HG03139 (cell line): Measurements from ENCODE around the gene BBS1.

ENCODE experiments used
- ATAC-seq: cut with Tn5 transposase; IDR thresholded peaks from one replicate; pipeline ENCODE4 v1.9.1; 2021; ENCODE audit not compliant: unreplicated experiment

The BBS1 gene

GRCh38 chr11:66548774-66549630 lies 38.6 kb downstream of the BBS1 start:
- no peak for ATAC-seq

GRCh38 chr11:66549696-66550095 lies 39.3 kb downstream of the BBS1 start:
- ATAC-seq = no peak

DNA sequence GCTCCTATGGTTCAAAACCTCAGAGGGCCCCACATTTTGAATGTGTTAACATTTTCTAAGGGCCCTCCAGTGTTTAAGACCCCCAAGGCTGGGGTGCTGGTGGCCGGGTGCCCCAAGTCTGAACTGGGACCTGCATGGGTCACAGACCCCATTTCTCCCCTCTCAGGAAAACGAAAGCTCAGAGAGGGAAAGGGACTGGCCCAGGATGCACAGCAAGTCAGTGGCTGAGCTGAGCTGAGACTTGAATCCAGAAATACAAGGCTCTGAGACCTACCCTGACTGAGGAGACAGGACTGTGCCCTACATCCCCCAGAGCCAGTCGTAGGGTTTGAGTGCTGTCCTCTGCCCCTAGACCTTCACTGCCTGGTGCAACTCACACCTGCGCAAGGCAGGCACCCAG lies 40.5 kb downstream of the BBS1 start:
- ATAC-seq = no peak

DNA sequence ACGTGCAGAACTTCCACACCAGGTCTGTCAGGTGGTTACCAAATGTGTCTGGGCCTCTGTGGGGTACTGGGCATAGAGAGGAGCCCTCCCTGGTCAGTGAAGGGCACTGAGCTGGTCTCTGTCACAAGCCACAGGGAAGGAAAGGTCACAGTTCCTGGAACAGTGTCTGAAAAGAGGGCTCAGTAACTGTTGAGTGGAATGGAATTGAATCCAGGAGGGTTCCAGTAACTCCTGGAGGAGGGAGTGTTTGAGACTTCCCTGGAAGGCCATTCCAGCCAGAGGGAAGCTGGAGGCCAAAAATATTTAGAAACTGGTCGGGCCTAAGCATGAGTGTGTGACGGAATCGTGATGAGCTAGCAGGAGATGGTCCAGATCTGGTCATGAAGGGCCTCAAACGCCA lies 44.2 kb downstream of the BBS1 start:
- ATAC-seq = no peak

DNA sequence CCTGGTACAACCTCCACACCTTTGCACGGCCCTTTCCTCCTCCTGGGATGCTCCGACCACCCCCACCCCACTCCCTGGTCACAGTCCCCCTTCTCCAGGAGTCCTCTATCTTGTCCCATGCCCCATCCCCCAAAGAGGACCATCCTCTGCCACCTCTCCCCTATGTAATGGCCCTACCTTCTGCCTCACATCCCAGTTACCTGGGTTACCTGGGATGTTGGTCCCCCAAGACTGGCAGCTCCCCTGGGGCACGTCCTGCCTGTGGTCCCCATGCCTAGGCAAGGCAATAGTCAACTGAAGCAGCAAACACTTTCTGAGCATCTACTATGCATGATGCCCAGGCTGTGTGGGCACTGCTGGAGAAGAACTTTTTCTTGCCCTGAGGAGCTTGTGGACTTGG lies 45.0 kb downstream of the BBS1 start:
- no peak for ATAC-seq

GRCh38 chr11:66556086-66556485 lies 45.7 kb downstream of the BBS1 start:
- ATAC-seq = no peak

GRCh38 chr11:66557733-66558326 lies 47.4 kb downstream of the BBS1 start:
- no peak for ATAC-seq

- ATAC-seq = no peak
Measured at GRCh38 chr11:66559142-66559865, 48.9 kb downstream of the BBS1 start.

GRCh38 chr11:66559866-66560676 lies 49.6 kb downstream of the BBS1 start:
- ATAC-seq = no peak

DNA sequence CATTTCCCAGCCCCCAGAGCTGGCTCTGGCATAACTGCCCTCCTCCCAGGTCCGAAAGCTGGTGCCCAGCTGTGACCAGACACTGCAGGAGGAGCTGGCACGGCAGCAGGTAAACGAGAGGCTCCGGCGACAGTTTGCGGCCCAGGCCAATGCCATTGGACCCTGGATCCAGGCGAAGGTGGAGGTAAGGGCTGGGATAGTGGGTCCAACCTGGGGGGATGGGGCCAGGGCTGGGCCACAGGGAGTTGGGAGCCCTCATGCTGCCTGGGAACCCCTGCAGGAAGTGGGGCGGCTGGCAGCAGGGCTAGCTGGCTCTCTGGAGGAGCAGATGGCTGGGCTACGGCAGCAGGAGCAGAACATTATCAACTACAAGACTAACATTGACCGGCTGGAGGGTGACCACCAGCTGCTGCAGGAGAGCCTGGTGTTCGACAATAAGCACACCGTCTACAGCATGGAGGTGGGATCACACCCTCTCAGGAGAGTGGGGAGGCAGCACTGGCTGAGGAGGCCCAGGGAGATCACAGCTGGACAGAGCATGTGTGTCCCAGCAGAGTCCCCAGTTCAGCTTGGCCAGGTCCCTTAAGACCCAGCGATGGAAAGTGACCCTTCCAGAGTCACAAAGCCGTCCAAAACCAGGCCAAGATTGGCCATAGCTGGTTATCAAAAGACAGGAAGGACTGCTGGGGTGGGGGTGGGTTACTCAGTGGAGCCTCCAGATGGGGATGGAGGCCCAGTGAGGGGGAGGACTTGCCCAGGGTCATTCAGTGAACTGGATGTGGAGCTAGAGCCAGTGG lies 50.9 kb downstream of the BBS1 start:
- ATAC-seq = no peak

DNA sequence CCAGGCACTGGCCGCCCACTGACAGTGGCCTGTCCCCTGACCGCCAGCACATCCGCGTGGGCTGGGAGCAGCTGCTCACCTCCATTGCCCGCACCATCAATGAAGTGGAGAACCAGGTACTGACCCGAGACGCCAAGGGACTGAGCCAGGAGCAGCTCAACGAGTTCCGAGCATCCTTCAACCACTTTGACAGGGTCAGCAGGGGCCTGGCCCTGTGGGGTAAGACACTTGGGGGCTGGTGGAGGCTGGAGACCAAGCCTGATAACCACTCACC lies 51.5 kb downstream of the BBS1 start:
- no peak for ATAC-seq

DNA sequence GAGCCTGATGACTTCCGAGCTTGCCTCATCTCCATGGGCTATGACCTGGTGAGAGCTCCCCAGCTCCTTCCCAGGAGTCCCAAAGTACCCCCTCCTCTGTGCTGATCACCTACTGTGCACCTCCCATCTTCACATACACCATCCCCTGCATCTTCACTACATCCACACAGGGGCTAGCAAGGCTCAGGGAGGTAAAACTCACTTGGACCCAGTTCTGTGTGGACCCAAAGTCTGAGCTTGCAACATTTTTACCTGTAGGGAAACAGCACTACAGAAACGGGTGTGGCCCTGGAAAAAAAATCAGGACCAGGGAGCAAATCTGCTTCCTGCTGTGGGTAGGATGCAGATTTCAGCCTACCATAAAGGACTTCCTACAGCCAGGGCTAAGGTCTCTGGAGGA lies 51.8 kb downstream of the BBS1 start:
- no peak for ATAC-seq

DNA sequence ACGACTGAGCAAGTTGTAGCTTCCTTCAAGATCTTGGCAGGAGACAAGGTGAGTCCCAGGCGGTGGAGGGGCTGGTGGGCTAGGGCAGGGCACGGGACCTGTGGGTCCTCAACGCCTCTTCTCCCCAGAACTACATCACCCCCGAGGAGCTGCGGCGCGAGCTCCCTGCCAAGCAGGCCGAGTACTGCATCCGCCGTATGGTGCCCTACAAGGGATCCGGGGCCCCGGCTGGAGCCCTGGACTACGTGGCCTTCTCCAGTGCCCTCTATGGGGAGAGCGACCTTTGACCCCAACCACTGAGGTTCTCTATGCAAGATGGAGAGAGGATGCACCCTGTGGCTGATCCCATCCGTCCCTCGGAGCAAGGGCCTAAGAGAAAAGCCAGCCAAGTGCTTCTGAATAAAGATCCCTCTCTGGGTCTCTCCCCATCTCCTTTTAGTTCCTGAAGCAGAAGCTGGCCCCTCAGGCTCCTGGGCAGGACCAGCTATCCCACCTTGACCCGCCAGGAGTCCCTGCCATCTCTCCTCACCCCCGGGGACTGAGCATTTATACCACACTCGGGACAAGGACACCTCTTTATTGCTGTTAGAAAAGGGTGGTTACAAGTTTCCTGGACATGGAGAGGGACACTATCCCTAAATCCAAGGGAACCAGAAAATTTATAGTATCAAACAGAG lies 52.6 kb downstream of the BBS1 start:
- ATAC-seq = no peak

GRCh38 chr11:66563832-66564231 lies 53.4 kb downstream of the BBS1 start:
- no peak for ATAC-seq

DNA sequence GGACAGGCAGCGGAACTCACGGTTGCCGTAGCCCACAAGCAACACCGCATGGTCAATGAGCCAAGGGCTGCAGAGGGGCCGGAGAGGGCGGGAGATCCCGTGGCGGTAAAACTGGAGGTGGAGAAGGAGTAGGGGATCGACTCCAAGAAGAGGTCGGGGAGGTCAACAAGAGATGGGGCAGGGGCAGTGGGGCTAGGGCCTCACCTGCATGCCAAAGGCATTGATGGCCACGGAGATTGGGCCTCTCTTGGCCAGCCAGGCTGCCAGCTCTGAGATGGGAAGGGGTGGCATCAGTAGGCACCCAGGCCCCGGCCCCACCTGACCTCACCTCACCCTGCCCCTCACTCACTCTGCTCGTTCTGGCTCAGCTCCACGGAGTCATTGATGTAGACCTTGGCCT lies 54.1 kb downstream of the BBS1 start:
- ATAC-seq = no peak

GRCh38 chr11:66564984-66565383 lies 54.5 kb downstream of the BBS1 start:
- no peak for ATAC-seq

DNA sequence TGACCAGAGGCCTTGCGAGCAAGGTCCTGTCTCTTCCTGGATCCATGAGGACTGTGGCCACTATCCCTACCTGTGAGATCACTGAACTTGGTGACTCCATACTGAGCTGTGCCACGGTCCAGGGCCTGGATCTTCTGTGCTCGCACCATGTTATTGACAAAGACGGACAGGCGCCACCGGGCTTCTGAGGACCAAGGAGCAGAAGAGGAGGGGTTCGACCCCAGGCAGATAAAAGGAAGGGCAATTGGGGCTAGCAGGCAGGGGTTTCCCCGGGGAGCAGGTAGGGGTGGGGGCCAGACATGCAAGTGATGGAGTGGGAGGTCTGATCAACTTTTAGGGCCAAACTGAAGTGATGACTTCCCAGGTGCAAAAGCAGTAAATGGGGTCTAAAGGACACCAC lies 55.8 kb downstream of the BBS1 start:
- no peak for ATAC-seq

DNA sequence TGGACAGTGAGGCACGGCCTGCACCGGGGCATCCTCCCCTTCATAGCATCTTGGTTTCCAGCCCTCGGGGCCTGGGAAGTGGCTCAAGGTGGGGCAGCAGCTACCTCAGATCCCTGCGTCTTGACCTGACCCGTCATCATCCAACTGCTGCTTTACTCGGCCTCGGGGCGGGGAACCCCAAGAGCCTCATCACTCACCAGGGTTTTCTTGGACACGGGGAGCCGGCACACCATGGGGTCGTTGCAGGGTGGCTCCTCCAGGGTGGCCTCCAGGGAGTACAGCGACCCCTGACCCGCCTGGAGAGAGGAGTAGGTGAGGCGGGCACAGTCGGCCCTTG lies 57.3 kb downstream of the BBS1 start:
- ATAC-seq = no peak

- ATAC-seq = no peak
Measured at GRCh38 chr11:66568124-66568916, 57.9 kb downstream of the BBS1 start, which contains the start of gene CTSF. TSS of gene CTSF (minus strand) at chr11:66568606. CDS start at chr11:66568486, 120 bp downstream.
